PC-3 (cell line): ENCODE results near the gene KANSL1L. TPM values are rescaled to one million over a fixed set of nuclear protein-coding genes. Genes with fewer than 3 reads are reported as not detected.

Source experiments
- total RNA-seq: library from RNA; depleted of rRNA; stranded (reverse); fragments of >200 nt; gene quantifications from 2 replicates; pipeline ENCODE4 v1.2.3, GENCODE V29; 2014; rRNA removed

KANSL1L gene
- total RNA-seq, 1 experiment from 2014 or later: 2.3 TPM

Other genes with a start within 250 kb of the KANSL1L start
- gene RPE, start 168.8 kb downstream of the KANSL1L start, total RNA-seq: 60.5 and 77.3 TPM in 2 replicates
- gene ACADL, start 54.0 kb upstream of the KANSL1L start, total RNA-seq: 0.07 TPM in 1 of 2 replicates, not detected in the other
- gene MYL1, start 143.8 kb upstream of the KANSL1L start, total RNA-seq: not detected in 2 replicates